ENCODE data around the gene CCDC8. TPM values are rescaled to one million over a fixed set of nuclear protein-coding genes. Genes with fewer than 3 reads are reported as not detected.

CCDC8 gene
- total and polyA plus RNA-seq, 9 of the 15 experiments (the other 6 are each of a cell fraction or from before 2014, with no cell fraction given) = 0.68 to 30.8 (median 15.6) TPM

DNA sequence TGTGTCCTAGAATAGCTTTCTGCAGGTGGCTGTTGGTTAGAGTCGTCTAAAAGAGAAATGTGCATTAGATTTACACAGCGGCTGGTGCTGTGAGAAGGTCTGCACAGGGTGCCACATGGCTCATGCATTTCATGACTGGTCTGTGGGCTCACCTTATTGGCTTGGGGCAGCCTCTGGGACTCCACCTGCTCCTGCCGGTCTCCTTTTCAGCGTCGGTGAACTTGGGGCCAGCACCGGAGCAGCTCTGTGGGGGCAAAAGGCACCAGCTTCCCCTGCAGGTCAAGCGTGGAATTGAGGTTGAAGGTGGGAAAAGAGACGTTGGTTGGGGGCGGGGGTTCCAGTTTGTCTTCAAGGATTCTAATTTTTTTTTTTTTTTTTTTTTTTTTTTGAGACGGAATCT is 18.5 kb upstream of the CCDC8 start (continued):
- no peak for TF ChIP-seq U2AF1 (optimal IDR thresholded peaks at IDR 0.05; ENCODE audit: low read depth, low read length)
- TF ChIP-seq, protein P1, sequence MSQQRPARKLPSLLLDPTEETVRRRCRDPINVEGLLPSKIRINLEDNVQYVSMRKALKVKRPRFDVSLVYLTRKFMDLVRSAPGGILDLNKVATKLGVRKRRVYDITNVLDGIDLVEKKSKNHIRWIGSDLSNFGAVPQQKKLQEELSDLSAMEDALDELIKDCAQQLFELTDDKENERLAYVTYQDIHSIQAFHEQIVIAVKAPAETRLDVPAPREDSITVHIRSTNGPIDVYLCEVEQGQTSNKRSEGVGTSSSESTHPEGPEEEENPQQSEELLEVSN (IDR thresholded peaks at IDR 0.05; ENCODE audit: borderline replicate concordance in 1 of 2, extremely low read depth in 1 of 2, insufficient read depth in 1 of 2, insufficient read length in 1 of 2, low read depth in 1 of 2, low read length in 1 of 2, poor library complexity in 1 of 2, severe bottlenecking in 1 of 2) = peak in 1 of 2 experiments; percentile 10
- peak; percentile 45; the same call in 1 of the 2 replicates for TF ChIP-seq ZNF384 (IDR thresholded peaks at IDR 0.05; ENCODE audit: low read depth, low read length)
- TF ChIP-seq, protein P2, sequence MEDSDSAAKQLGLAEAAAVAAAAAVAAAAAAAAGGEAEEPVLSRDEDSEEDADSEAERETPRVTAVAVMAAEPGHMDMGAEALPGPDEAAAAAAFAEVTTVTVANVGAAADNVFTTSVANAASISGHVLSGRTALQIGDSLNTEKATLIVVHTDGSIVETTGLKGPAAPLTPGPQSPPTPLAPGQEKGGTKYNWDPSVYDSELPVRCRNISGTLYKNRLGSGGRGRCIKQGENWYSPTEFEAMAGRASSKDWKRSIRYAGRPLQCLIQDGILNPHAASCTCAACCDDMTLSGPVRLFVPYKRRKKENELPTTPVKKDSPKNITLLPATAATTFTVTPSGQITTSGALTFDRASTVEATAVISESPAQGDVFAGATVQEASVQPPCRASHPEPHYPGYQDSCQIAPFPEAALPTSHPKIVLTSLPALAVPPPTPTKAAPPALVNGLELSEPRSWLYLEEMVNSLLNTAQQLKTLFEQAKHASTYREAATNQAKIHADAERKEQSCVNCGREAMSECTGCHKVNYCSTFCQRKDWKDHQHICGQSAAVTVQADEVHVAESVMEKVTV (CRISPR knock-in tag; IDR thresholded peaks at IDR 0.05) = 0 out of 2 replicates have a peak, but pooled peaks have one; percentile 8
- peak; percentile 72; the same call in 1 of the 2 replicates for TF ChIP-seq ARID2 (IDR thresholded peaks at IDR 0.05)
- TF ChIP-seq CC2D1A (IDR thresholded peaks at IDR 0.05) = peak; percentile 50; the same call in 1 of the 2 replicates
- TF ChIP-seq RAD21 (CRISPR knock-in tag; conservative IDR thresholded peaks at IDR 0.05 in 1 of 2, IDR thresholded peaks at IDR 0.05 in 1 of 2) = peak; percentile 21 to 74; a peak in 2 of 4 replicates
- TF ChIP-seq MAZ (CRISPR knock-in tag; conservative IDR thresholded peaks at IDR 0.05 in 1 of 2, IDR thresholded peaks at IDR 0.05 in 1 of 2) = 0 out of 4 replicates have a peak, but pooled peaks of 1 of the 2 experiments have one; percentile 24
- no peak for TF ChIP-seq ZFP36 (IDR thresholded peaks at IDR 0.05; ENCODE audit: low read depth, low read length, partially characterized antibody)
- peak; percentile 19; the same call in 1 of the 2 replicates for TF ChIP-seq SMC3 (conservative IDR thresholded peaks at IDR 0.05; ENCODE audit: insufficient read depth, low read depth, low read length)
- TF ChIP-seq KAT7 (CRISPR knock-in tag; IDR thresholded peaks at IDR 0.05; ENCODE audit: borderline replicate concordance) = no peak
- TF ChIP-seq, protein P3, sequence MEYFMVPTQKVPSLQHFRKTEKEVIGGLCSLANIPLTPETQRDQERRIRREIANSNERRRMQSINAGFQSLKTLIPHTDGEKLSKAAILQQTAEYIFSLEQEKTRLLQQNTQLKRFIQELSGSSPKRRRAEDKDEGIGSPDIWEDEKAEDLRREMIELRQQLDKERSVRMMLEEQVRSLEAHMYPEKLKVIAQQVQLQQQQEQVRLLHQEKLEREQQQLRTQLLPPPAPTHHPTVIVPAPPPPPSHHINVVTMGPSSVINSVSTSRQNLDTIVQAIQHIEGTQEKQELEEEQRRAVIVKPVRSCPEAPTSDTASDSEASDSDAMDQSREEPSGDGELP (CRISPR knock-in tag; IDR thresholded peaks at IDR 0.05; ENCODE audit: borderline replicate concordance) = peak; percentile 15; the same call in 1 of the 2 replicates
- TF ChIP-seq, protein P4, sequence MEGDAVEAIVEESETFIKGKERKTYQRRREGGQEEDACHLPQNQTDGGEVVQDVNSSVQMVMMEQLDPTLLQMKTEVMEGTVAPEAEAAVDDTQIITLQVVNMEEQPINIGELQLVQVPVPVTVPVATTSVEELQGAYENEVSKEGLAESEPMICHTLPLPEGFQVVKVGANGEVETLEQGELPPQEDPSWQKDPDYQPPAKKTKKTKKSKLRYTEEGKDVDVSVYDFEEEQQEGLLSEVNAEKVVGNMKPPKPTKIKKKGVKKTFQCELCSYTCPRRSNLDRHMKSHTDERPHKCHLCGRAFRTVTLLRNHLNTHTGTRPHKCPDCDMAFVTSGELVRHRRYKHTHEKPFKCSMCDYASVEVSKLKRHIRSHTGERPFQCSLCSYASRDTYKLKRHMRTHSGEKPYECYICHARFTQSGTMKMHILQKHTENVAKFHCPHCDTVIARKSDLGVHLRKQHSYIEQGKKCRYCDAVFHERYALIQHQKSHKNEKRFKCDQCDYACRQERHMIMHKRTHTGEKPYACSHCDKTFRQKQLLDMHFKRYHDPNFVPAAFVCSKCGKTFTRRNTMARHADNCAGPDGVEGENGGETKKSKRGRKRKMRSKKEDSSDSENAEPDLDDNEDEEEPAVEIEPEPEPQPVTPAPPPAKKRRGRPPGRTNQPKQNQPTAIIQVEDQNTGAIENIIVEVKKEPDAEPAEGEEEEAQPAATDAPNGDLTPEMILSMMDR (IDR thresholded peaks at IDR 0.05 in 2 of 3, conservative IDR thresholded peaks at IDR 0.05 in 1 of 3; ENCODE audit: insufficient read depth in 2 of 3, low read depth in 1 of 3, low read length in 3 of 3) = peak; percentile 66 to 85 (median 79)
- TF ChIP-seq, protein P5, sequence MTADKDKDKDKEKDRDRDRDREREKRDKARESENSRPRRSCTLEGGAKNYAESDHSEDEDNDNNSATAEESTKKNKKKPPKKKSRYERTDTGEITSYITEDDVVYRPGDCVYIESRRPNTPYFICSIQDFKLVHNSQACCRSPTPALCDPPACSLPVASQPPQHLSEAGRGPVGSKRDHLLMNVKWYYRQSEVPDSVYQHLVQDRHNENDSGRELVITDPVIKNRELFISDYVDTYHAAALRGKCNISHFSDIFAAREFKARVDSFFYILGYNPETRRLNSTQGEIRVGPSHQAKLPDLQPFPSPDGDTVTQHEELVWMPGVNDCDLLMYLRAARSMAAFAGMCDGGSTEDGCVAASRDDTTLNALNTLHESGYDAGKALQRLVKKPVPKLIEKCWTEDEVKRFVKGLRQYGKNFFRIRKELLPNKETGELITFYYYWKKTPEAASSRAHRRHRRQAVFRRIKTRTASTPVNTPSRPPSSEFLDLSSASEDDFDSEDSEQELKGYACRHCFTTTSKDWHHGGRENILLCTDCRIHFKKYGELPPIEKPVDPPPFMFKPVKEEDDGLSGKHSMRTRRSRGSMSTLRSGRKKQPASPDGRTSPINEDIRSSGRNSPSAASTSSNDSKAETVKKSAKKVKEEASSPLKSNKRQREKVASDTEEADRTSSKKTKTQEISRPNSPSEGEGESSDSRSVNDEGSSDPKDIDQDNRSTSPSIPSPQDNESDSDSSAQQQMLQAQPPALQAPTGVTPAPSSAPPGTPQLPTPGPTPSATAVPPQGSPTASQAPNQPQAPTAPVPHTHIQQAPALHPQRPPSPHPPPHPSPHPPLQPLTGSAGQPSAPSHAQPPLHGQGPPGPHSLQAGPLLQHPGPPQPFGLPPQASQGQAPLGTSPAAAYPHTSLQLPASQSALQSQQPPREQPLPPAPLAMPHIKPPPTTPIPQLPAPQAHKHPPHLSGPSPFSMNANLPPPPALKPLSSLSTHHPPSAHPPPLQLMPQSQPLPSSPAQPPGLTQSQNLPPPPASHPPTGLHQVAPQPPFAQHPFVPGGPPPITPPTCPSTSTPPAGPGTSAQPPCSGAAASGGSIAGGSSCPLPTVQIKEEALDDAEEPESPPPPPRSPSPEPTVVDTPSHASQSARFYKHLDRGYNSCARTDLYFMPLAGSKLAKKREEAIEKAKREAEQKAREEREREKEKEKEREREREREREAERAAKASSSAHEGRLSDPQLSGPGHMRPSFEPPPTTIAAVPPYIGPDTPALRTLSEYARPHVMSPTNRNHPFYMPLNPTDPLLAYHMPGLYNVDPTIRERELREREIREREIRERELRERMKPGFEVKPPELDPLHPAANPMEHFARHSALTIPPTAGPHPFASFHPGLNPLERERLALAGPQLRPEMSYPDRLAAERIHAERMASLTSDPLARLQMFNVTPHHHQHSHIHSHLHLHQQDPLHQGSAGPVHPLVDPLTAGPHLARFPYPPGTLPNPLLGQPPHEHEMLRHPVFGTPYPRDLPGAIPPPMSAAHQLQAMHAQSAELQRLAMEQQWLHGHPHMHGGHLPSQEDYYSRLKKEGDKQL (CRISPR knock-in tag; IDR thresholded peaks at IDR 0.05; ENCODE audit: borderline replicate concordance) = no peak
- no peak for TF ChIP-seq ZNF239 (CRISPR knock-in tag; IDR thresholded peaks at IDR 0.05)
